ENCODE data around the gene ZNF260.
A peak's percentile ranks its signal among the peaks of the same experiment; 100 is the strongest.
"Not testable (repeated sequence)": the region's sequence is repeated elsewhere in the genome, so short reads cannot be mapped to it uniquely, and the experiment has no call there.

ZNF260 gene

GRCh38 chr19:36528194-36528920 is at the start of gene ZNF260:
Gene ZNF260, minus strand, starts transcription at chr19:36528271. Its CDS starts 13,033 bp downstream, at chr19:36515238.
- DNase-seq (ENCODE audit: low read depth), result peak; percentile 92

GRCh38 chr19:36577271-36577996 is 49.4 kb upstream of the ZNF260 start:
- no peak for DNase-seq (ENCODE audit: low read depth)

- DNase-seq (ENCODE audit: low read depth), result no peak
Measured at GRCh38 chr19:36574741-36575140, 46.7 kb upstream of the ZNF260 start.

GRCh38 chr19:36573895-36574720 is 46.0 kb upstream of the ZNF260 start:
- no peak for DNase-seq (ENCODE audit: low read depth)

- peak; percentile 70 for DNase-seq (ENCODE audit: low read depth)
Measured at GRCh38 chr19:36573020-36573894, 45.2 kb upstream of the ZNF260 start, which contains the start of gene ZNF529. Gene ZNF529, minus strand, starts transcription at chr19:36573292. Its CDS starts 946 bp downstream, at chr19:36572346.

GRCh38 chr19:36572593-36573019 is 44.5 kb upstream of the ZNF260 start:
- no peak for DNase-seq (ENCODE audit: low read depth)

GRCh38 chr19:36564391-36564790 is 36.3 kb upstream of the ZNF260 start:
- no peak for DNase-seq (ENCODE audit: low read depth)

- no peak for DNase-seq (ENCODE audit: low read depth)
Measured at GRCh38 chr19:36547001-36547732, 19.1 kb upstream of the ZNF260 start.

- DNase-seq (ENCODE audit: low read depth), result peak; percentile 0
Measured at GRCh38 chr19:36528921-36529518, 949 bp upstream of the ZNF260 start.

- no peak for DNase-seq (ENCODE audit: low read depth)
Measured at GRCh38 chr19:36527873-36528193, 238 bp downstream of the ZNF260 start.

GRCh38 chr19:36527341-36527740 is 730 bp downstream of the ZNF260 start:
- DNase-seq (ENCODE audit: low read depth), result no peak

GRCh38 chr19:36526581-36526980 is 1.5 kb downstream of the ZNF260 start:
- DNase-seq (ENCODE audit: low read depth), result no peak

- no peak for DNase-seq (ENCODE audit: low read depth)
Measured at GRCh38 chr19:36524617-36525016, 3.5 kb downstream of the ZNF260 start.

- DNase-seq (ENCODE audit: low read depth), result no peak
Measured at GRCh38 chr19:36514012-36514612, 14.0 kb downstream of the ZNF260 start.

- DNase-seq (ENCODE audit: low read depth), result no peak
Measured at GRCh38 chr19:36508325-36508724, 19.7 kb downstream of the ZNF260 start.

GRCh38 chr19:36501973-36502372 is 26.1 kb downstream of the ZNF260 start:
- no peak for DNase-seq (ENCODE audit: low read depth)

- DNase-seq (ENCODE audit: low read depth), result no peak
Measured at GRCh38 chr19:36497001-36497400, 31.1 kb downstream of the ZNF260 start.

- DNase-seq (ENCODE audit: low read depth), result not testable (repeated sequence)
Measured at GRCh38 chr19:36492689-36493453, 35.2 kb downstream of the ZNF260 start.

GRCh38 chr19:36490846-36491245 is 37.2 kb downstream of the ZNF260 start:
- not testable (repeated sequence) for DNase-seq (ENCODE audit: low read depth)
